Skeletal muscle cell (primary cell): ENCODE data around the gene RHOB.
"Not testable (repeated sequence)": the region's sequence is repeated elsewhere in the genome, so short reads cannot be mapped to it uniquely, and the experiment has no call there.

Experiments used
- DNase-seq: peaks from one replicate; pipeline ENCODE4 v3.0.0-alpha.2; 2010; ENCODE audit warnings: low read depth
- H3K4me3 ChIP-seq: 2 replicates; pipeline ENCODE4 v1.5.1; 2011; ENCODE audit warnings: low read depth, mild to moderate bottlenecking, control low read depth, low read length, moderate library complexity

Gene RHOB

GRCh38 chr2:20484810-20485611, 38.1 kb downstream of the RHOB start:
- DNase-seq = no peak

GRCh38 chr2:20485612-20486388, 38.9 kb downstream of the RHOB start:
- H3K4me3 ChIP-seq = no peak overlapping the region
- DNase-seq = no peak

More at GRCh38 chr2:20484810-20485611, 38.1 kb downstream of the RHOB start:
- H3K4me3 ChIP-seq = no peak overlapping the region

GRCh38 chr2:20486571-20486970, 39.7 kb downstream of the RHOB start:
- no peak for DNase-seq
- no peak overlapping the region for H3K4me3 ChIP-seq

GRCh38 chr2:20487030-20487391, 40.1 kb downstream of the RHOB start:
- H3K4me3 ChIP-seq = no peak overlapping the region
- DNase-seq = no peak

GRCh38 chr2:20487392-20488174, 40.7 kb downstream of the RHOB start:
- H3K4me3 ChIP-seq = no peak overlapping the region
- no peak for DNase-seq

GRCh38 chr2:20488201-20488641, 41.3 kb downstream of the RHOB start:
- no peak for DNase-seq
- no peak overlapping the region for H3K4me3 ChIP-seq

GRCh38 chr2:20488782-20489181, 41.9 kb downstream of the RHOB start:
- no peak overlapping the region for H3K4me3 ChIP-seq
- no peak for DNase-seq

- no peak overlapping the region for H3K4me3 ChIP-seq
- peak; percentile 95 for DNase-seq
Observed at GRCh38 chr2:20490300-20491181, 43.7 kb downstream of the RHOB start.

GRCh38 chr2:20491739-20492531, 45.1 kb downstream of the RHOB start:
- DNase-seq = no peak
- no peak overlapping the region for H3K4me3 ChIP-seq

- DNase-seq, H3K4me3 ChIP-seq: not testable (repeated sequence)
Observed at GRCh38 chr2:20493095-20493494, 46.2 kb downstream of the RHOB start.

- no peak overlapping the region for H3K4me3 ChIP-seq
- DNase-seq = peak; percentile 48
Observed at GRCh38 chr2:20494241-20494640, 47.4 kb downstream of the RHOB start.

- DNase-seq = peak; percentile 78
- H3K4me3 ChIP-seq = no peak overlapping the region
Observed at GRCh38 chr2:20496076-20496872, 49.4 kb downstream of the RHOB start.

- DNase-seq = no peak
- no peak overlapping the region for H3K4me3 ChIP-seq
Observed at GRCh38 chr2:20496942-20497341, 50.1 kb downstream of the RHOB start.
